Smooth muscle cell (in vitro differentiated cells): ENCODE data around the gene INSIG1. TPM values are rescaled to one million over a fixed set of nuclear protein-coding genes. Genes with fewer than 3 reads are reported as not detected.

Source experiments
- DNase-seq: peaks from one replicate; lab custom pipeline; 2025; ENCODE audit not compliant: unreplicated experiment; lab: John Stamatoyannopoulos, UW
- H2AFZ ChIP-seq: fragments of 200-600 bp; sonication (generic); 2 replicates; pipeline ENCODE4 v1.6.0; 2016; ENCODE audit warnings: antibody characterized with exemption, low read depth, mild to moderate bottlenecking
- H3F3A ChIP-seq: fragments of 200-600 bp; sonication (generic); 2 replicates; pipeline ENCODE4 v1.6.0; 2017; ENCODE audit warnings: antibody characterized with exemption, low read depth
- H3K27ac ChIP-seq: fragments of 200-600 bp; sonication (generic); 2 replicates; pipeline ENCODE4 v1.5.1; 2016; ENCODE audit warnings: low read depth, mild to moderate bottlenecking
- H3K27me3 ChIP-seq: fragments of 200-600 bp; sonication (generic); 2 replicates; pipeline ENCODE4 v1.6.1; 2016; ENCODE audit warnings: low read depth, mild to moderate bottlenecking
- H3K36me3 ChIP-seq: fragments of 200-600 bp; sonication (generic); 2 replicates; pipeline ENCODE4 v1.5.1; 2016; ENCODE audit warnings: low read depth
- H3K4me1 ChIP-seq: fragments of 200-600 bp; sonication (generic); 2 replicates; pipeline ENCODE4 v1.5.1; 2016; ENCODE audit warnings: low read depth
- H3K4me2 ChIP-seq: fragments of 200-600 bp; sonication (generic); 2 replicates; pipeline ENCODE4 v1.6.0; 2016; ENCODE audit warnings: mild to moderate bottlenecking
- H3K4me3 ChIP-seq: fragments of 200-600 bp; sonication (generic); 2 replicates; pipeline ENCODE4 v1.5.1; 2016; ENCODE audit warnings: mild to moderate bottlenecking
- H3K79me2 ChIP-seq: fragments of 200-600 bp; sonication (generic); 2 replicates; pipeline ENCODE4 v1.6.0; 2016; ENCODE audit warnings: low read depth, mild to moderate bottlenecking
- H3K9ac ChIP-seq: fragments of 200-600 bp; sonication (generic); 2 replicates; pipeline ENCODE4 v1.6.0; 2016; ENCODE audit warnings: low read depth
- H3K9me3 ChIP-seq: fragments of 200-600 bp; sonication (generic); replicated peaks from 2 replicates; pipeline ENCODE4 v1.5.1; 2016; ENCODE audit warnings: low read depth
- H4K20me1 ChIP-seq: fragments of 200-600 bp; sonication (generic); 2 replicates; pipeline ENCODE4 v1.6.0; 2016; ENCODE audit warnings: low read depth
- WGBS: methylation state at CpG from one replicate; pipeline ENCODE4 v1.1.7; 2016; ENCODE audit warnings: low lambda C conversion rate; 5-methylcytosine and 5-hydroxymethylcytosine counted together
- polyA plus RNA-seq: library from polyadenylated mRNA; unstranded; fragments of >200 nt; fragmentation: Nextera tagmentation; extraction: Ambion mirVana; gene quantifications from 2 replicates; pipeline ENCODE4 v1.2.1, GENCODE V29; 2016
- total RNA-seq: library from RNA; depleted of rRNA; stranded (reverse); fragments of >200 nt; gene quantifications from 2 replicates; pipeline ENCODE4 v1.2.3, GENCODE V29; 2014
- TF ChIP-seq, protein P1 (sequence below): fragments of 200-600 bp; sonication (generic); IDR thresholded peaks from 2 replicates; pipeline ENCODE4 v1.5.1; 2017; ENCODE audit warnings: borderline replicate concordance, mild to moderate bottlenecking, antibody characterized with exemption; ENCODE audit not compliant: insufficient read depth, poor library complexity, severe bottlenecking

Gene INSIG1
- total and polyA plus RNA-seq, 2 experiments from 2014 or later = 277 to 302 TPM

- no peak for DNase-seq
- no peak overlapping the region for H3K4me2 ChIP-seq
- peaks cover 22% of the 10 kb centered on the region for H3K27me3 ChIP-seq
- no peak overlapping the region for H3K9ac ChIP-seq
- 89% methylated on average over 23 of the region's 23 CpGs for WGBS
- H3K79me2 ChIP-seq = no peaks in the 10 kb centered on the region
- no peaks in the 10 kb centered on the region for H4K20me1 ChIP-seq
- no peaks in the 10 kb centered on the region for H3K4me1 ChIP-seq
- no peaks in the 10 kb centered on the region for H3K9me3 ChIP-seq
- H3K36me3 ChIP-seq = no peaks in the 10 kb centered on the region
- H3K27ac ChIP-seq = no peak overlapping the region
- H3F3A ChIP-seq = no peaks in the 10 kb centered on the region
- H2AFZ ChIP-seq = no peak overlapping the region
- H3K4me3 ChIP-seq = no peak overlapping the region
- TF ChIP-seq, protein P1, sequence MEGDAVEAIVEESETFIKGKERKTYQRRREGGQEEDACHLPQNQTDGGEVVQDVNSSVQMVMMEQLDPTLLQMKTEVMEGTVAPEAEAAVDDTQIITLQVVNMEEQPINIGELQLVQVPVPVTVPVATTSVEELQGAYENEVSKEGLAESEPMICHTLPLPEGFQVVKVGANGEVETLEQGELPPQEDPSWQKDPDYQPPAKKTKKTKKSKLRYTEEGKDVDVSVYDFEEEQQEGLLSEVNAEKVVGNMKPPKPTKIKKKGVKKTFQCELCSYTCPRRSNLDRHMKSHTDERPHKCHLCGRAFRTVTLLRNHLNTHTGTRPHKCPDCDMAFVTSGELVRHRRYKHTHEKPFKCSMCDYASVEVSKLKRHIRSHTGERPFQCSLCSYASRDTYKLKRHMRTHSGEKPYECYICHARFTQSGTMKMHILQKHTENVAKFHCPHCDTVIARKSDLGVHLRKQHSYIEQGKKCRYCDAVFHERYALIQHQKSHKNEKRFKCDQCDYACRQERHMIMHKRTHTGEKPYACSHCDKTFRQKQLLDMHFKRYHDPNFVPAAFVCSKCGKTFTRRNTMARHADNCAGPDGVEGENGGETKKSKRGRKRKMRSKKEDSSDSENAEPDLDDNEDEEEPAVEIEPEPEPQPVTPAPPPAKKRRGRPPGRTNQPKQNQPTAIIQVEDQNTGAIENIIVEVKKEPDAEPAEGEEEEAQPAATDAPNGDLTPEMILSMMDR = no peak
Observed at GRCh38 chr7:155333346-155334234, 35.9 kb downstream of the INSIG1 start.

GRCh38 chr7:155336812-155337602 lies 39.3 kb downstream of the INSIG1 start:
- Histone ChIP-seq H3K9ac (no peak overlapping the region), H3K4me1 (no peaks in the 10 kb centered on the region), H3K79me2 (no peaks in the 10 kb centered on the region), H3K27ac (no peak overlapping the region), H3F3A (no peaks in the 10 kb centered on the region), H3K4me3 (no peak overlapping the region), H3K36me3 (no peaks in the 10 kb centered on the region), H2AFZ (no peak overlapping the region), H3K9me3 (no peaks in the 10 kb centered on the region), H4K20me1 (no peaks in the 10 kb centered on the region), H3K4me2 (no peak overlapping the region), H3K27me3 (peaks cover 10% of the 10 kb centered on the region)
- DNase-seq = no peak
- TF ChIP-seq, protein P1 = no peak
- WGBS = 87% methylated on average over 21 of the region's 21 CpGs

GRCh38 chr7:155337946-155338631 lies 40.4 kb downstream of the INSIG1 start:
- Histone ChIP-seq H2AFZ (no peak overlapping the region), H3K9me3 (no peaks in the 10 kb centered on the region), H3K36me3 (no peaks in the 10 kb centered on the region), H3K4me1 (no peaks in the 10 kb centered on the region), H3K4me2 (no peak overlapping the region), H3K9ac (no peak overlapping the region), H3K79me2 (no peaks in the 10 kb centered on the region), H4K20me1 (no peaks in the 10 kb centered on the region), H3K27ac (no peak overlapping the region), H3K4me3 (no peak overlapping the region), H3F3A (no peaks in the 10 kb centered on the region), H3K27me3 (peaks cover 8% of the 10 kb centered on the region)
- TF ChIP-seq, protein P1 = no peak
- 92% methylated on average over 37 of the region's 37 CpGs for WGBS
- DNase-seq = no peak
